Activated B cell treated with CpG ODN at 0.5 μM for 24 hours (primary cell): ENCODE data around the gene MIB2. TPM values are rescaled to one million over a fixed set of nuclear protein-coding genes. Genes with fewer than 3 reads are reported as not detected.

Experiments used
- ATAC-seq: fragments of 200-7000 bp; cut with Tn5 transposase; one replicate; pipeline ENCODE4 v1.10.0; 2021; ENCODE audit warnings: low read depth, mild to moderate bottlenecking, moderate library complexity
- CTCF ChIA-PET: fragments of 350-600 bp; sonication (Branson Sonifier 250); formaldehyde crosslinking; loops from one replicate; lab custom pipeline; 2021; ENCODE audit warnings: antibody characterized with exemption; lab: Charles Lee
- POLR2A ChIA-PET: fragments of 350-600 bp; sonication (Branson Sonifier 250); formaldehyde crosslinking; loops from one replicate; lab custom pipeline; 2021; ENCODE audit warnings: antibody characterized with exemption; lab: Charles Lee
- DNase-seq: peaks from one replicate; pipeline ENCODE4 v3.0.0; 2022
- H3K27ac Mint-ChIP-seq: one replicate; pipeline ENCODE4 v1.8.0; 2020; ENCODE audit warnings: mixed read lengths
- H3K27me3 Mint-ChIP-seq: one replicate; pipeline ENCODE4 v1.8.0; 2021; ENCODE audit warnings: mixed read lengths
- H3K36me3 Mint-ChIP-seq: one replicate; pipeline ENCODE4 v1.8.0; 2021; ENCODE audit warnings: low read depth, mixed read lengths
- H3K4me1 Mint-ChIP-seq: one replicate; pipeline ENCODE4 v1.8.0; 2021; ENCODE audit warnings: mixed read lengths
- H3K4me3 Mint-ChIP-seq: one replicate; pipeline ENCODE4 v1.8.0; 2020; ENCODE audit warnings: mild to moderate bottlenecking, mixed read lengths
- H3K9me3 Mint-ChIP-seq: one replicate; pipeline ENCODE4 v1.8.0; 2020; ENCODE audit warnings: mixed read lengths
- intact Hi-C: fragments of 100-400 bp; cut with micrococcal nuclease; formaldehyde crosslinking; loops from one replicate; pipeline ENCODE4 v1.15.1; 2024
- total RNA-seq: library from RNA; stranded (reverse); gene quantifications from 2 replicates; pipeline ENCODE4 v1.2.3, GENCODE V29; 2022
- TF ChIP-seq, protein P1 (sequence below): fragments of 200-600 bp; IDR thresholded peaks from one replicate; pipeline ENCODE4 v1.8.0; 2022; ENCODE audit warnings: antibody characterized with exemption, mild to moderate bottlenecking

Gene MIB2
- total RNA-seq, 1 donor from 2014 or later: 36.4 TPM

DNA sequence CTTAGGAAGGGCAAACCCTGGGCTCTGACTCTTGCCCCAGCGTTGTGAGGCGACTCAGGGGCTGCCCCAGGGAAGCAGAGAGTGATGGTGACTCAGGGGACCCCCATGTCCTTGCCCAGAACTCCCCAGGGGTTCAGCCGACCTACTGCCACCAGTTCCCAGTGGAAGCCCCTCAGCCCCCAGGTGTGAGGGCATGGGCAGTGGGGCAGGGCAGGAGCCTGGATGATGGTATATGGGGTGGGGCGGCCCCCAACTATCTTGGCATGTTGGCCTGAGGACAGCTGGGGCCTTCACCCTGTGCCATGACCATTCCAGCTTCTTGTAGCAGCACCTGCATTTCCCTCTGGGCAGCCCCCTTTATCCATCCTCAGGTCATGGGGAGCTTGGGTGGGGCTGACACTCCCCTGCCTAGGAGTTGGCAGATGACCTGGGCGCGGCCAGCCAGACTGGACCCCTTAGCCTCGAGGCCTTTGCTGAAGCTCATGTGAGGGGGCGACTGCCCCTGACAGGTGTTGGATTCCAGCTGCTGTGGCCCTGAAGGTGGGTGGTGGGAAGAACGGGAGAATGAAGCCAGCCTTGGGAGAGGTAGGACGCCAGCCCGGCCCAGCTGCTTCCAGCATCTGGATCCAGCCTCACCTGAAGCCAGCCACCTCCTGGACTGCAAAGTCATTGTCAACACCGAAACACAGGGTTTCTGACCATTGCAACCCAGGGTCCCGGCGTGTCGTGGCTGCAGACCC is 13.6 kb upstream of the MIB2 start:
- H3K36me3 Mint-ChIP-seq: no peaks in the 10 kb centered on the region
- no peak for ATAC-seq
- no peak overlapping the region for H3K4me3 Mint-ChIP-seq
- no peak overlapping the region for H3K27ac Mint-ChIP-seq
- H3K9me3 Mint-ChIP-seq: no peaks in the 10 kb centered on the region
- H3K4me1 Mint-ChIP-seq: peaks cover 27% of the 10 kb centered on the region
- TF ChIP-seq, protein P1, sequence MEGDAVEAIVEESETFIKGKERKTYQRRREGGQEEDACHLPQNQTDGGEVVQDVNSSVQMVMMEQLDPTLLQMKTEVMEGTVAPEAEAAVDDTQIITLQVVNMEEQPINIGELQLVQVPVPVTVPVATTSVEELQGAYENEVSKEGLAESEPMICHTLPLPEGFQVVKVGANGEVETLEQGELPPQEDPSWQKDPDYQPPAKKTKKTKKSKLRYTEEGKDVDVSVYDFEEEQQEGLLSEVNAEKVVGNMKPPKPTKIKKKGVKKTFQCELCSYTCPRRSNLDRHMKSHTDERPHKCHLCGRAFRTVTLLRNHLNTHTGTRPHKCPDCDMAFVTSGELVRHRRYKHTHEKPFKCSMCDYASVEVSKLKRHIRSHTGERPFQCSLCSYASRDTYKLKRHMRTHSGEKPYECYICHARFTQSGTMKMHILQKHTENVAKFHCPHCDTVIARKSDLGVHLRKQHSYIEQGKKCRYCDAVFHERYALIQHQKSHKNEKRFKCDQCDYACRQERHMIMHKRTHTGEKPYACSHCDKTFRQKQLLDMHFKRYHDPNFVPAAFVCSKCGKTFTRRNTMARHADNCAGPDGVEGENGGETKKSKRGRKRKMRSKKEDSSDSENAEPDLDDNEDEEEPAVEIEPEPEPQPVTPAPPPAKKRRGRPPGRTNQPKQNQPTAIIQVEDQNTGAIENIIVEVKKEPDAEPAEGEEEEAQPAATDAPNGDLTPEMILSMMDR: no peak
- ChIA-PET POLR2A (interaction anchor here (0.5 to 1.0 kb wide), 2 partner anchors 29 to 144 kb away, joined by 3 read pairs; no protein-coding TSS in a partner anchor), CTCF (no interaction called here)
- peaks cover 6% of the 10 kb centered on the region for H3K27me3 Mint-ChIP-seq
- intact Hi-C loops: no loop called here
- no peak for DNase-seq

GRCh38 chr1:1602304-1602967 is 12.9 kb upstream of the MIB2 start:
- no peak for ATAC-seq
- Mint-ChIP-seq H3K4me3 (no peak overlapping the region), H3K36me3 (no peaks in the 10 kb centered on the region), H3K27me3 (peaks cover 6% of the 10 kb centered on the region), H3K27ac (no peak overlapping the region), H3K9me3 (no peaks in the 10 kb centered on the region), H3K4me1 (peaks cover 34% of the 10 kb centered on the region)
- intact Hi-C loops: no loop called here
- TF ChIP-seq, protein P1: no peak
- ChIA-PET POLR2A (interaction anchor here (1.0 to 2.3 kb wide), 2 partner anchors 13 to 28 kb away, joined by 3 to 19 read pairs; partner anchors contain the start of gene MIB2), CTCF (interaction anchor here (0.8 kb wide), 1 partner anchor 304 kb away, joined by 3 read pairs; no protein-coding TSS in a partner anchor)
- no peak for DNase-seq

- Mint-ChIP-seq H3K4me3 (no peak overlapping the region), H3K27me3 (peaks cover 6% of the 10 kb centered on the region), H3K27ac (no peak overlapping the region), H3K9me3 (no peaks in the 10 kb centered on the region), H3K36me3 (no peaks in the 10 kb centered on the region), H3K4me1 (peaks cover 35% of the 10 kb centered on the region)
- ATAC-seq: no peak
- TF ChIP-seq, protein P1: no peak
- no peak for DNase-seq
- intact Hi-C loops: no loop called here
- ChIA-PET CTCF (interaction anchor here (0.8 kb wide), 1 partner anchor 303 kb away, joined by 3 read pairs; no protein-coding TSS in a partner anchor), POLR2A (interaction anchor here (0.8 to 2.3 kb wide), 2 partner anchors 12 to 29 kb away, joined by 3 to 19 read pairs; partner anchors contain the start of gene MIB2)
Observed at GRCh38 chr1:1602968-1603506, 12.3 kb upstream of the MIB2 start.

GRCh38 chr1:1603671-1604373 is 11.5 kb upstream of the MIB2 start:
- H3K27ac Mint-ChIP-seq: no peak overlapping the region
- POLR2A ChIA-PET: interaction anchor here (0.8 to 2.3 kb wide), 2 partner anchors 12 to 30 kb away, joined by 3 to 19 read pairs; partner anchors contain the start of gene MIB2
- TF ChIP-seq, protein P1: no peak

More at GRCh38 chr1:1603671-1604373, 11.5 kb upstream of the MIB2 start:
- Mint-ChIP-seq H3K27me3 (peaks cover 3% of the 10 kb centered on the region), H3K9me3 (no peaks in the 10 kb centered on the region), H3K4me1 (peaks cover 32% of the 10 kb centered on the region), H3K36me3 (no peaks in the 10 kb centered on the region), H3K4me3 (no peak overlapping the region)
- CTCF ChIA-PET: no interaction called here
- intact Hi-C loops: no loop called here
- no peak for DNase-seq
- no peak for ATAC-seq
